GM23338 (cell line): ENCODE data around the gene AP1S3. TPM values are rescaled to one million over a fixed set of nuclear protein-coding genes. Genes with fewer than 3 reads are reported as not detected.

Experiments used
- ATAC-seq: fragments of 200-7000 bp; cut with Tn5 transposase; 3 replicates; pipeline ENCODE4 v1.9.1; 2020
- DNase-seq: peaks from one replicate; pipeline ENCODE4 v3.0.0-alpha.2; 2015; ENCODE audit warnings: low spot score
- H2AFZ ChIP-seq: fragments of 200-600 bp; sonication (generic); 2 replicates; pipeline ENCODE4 v1.8.0; 2016; ENCODE audit warnings: antibody characterized with exemption, mild to moderate bottlenecking, moderate library complexity
- H3F3A ChIP-seq: fragments of 200-600 bp; sonication (generic); replicated peaks from 2 replicates; pipeline ENCODE4 v1.8.0; 2017; ENCODE audit warnings: antibody characterized with exemption, mixed run types, low read depth
- H3K27ac ChIP-seq: fragments of 200-600 bp; sonication (generic); 2 replicates; pipeline ENCODE4 v1.6.1; 2016; ENCODE audit warnings: low read depth
- H3K27me3 ChIP-seq: fragments of 200-600 bp; sonication (generic); 2 replicates; pipeline ENCODE4 v1.8.0; 2016; ENCODE audit warnings: mild to moderate bottlenecking, mixed run types, moderate library complexity; ENCODE audit not compliant: insufficient read depth
- H3K36me3 ChIP-seq: fragments of 200-600 bp; sonication (generic); 2 replicates; pipeline ENCODE4 v1.8.0; 2016; ENCODE audit warnings: mild to moderate bottlenecking; ENCODE audit not compliant: insufficient read depth
- H3K4me1 ChIP-seq: fragments of 200-600 bp; sonication (generic); 2 replicates; pipeline ENCODE4 v1.8.0; 2016; ENCODE audit warnings: mild to moderate bottlenecking, moderate library complexity; ENCODE audit not compliant: insufficient read depth
- H3K4me2 ChIP-seq: fragments of 200-600 bp; sonication (generic); 2 replicates; pipeline ENCODE4 v1.7.1; 2017; ENCODE audit warnings: mixed run types
- H3K4me3 ChIP-seq: fragments of 200-600 bp; sonication (generic); 2 replicates; pipeline ENCODE4 v1.6.1; 2016; ENCODE audit warnings: mixed run types
- H3K79me2 ChIP-seq: fragments of 200-600 bp; sonication (generic); replicated peaks from 2 replicates; pipeline ENCODE4 v1.8.0; 2017; ENCODE audit warnings: mild to moderate bottlenecking; ENCODE audit not compliant: insufficient read depth
- H3K9me2 ChIP-seq: fragments of 200-600 bp; sonication (generic); 2 replicates; pipeline ENCODE4 v1.8.0; 2017; ENCODE audit not compliant: insufficient read depth
- H4K20me1 ChIP-seq: fragments of 200-600 bp; sonication (generic); replicated peaks from 2 replicates; pipeline ENCODE4 v1.8.0; 2017; ENCODE audit warnings: mild to moderate bottlenecking; ENCODE audit not compliant: insufficient read depth
- H3K27ac Mint-ChIP-seq: 2 replicates; pipeline ENCODE4 v1.8.0; 2020; ENCODE audit warnings: inconsistent platforms, mild to moderate bottlenecking, moderate library complexity, mixed read lengths
- H3K27me3 Mint-ChIP-seq: 3 replicates; pipeline ENCODE4 v1.8.0; 2022; ENCODE audit warnings: low read depth, mild to moderate bottlenecking, moderate library complexity, mixed read lengths, inconsistent platforms; ENCODE audit not compliant: insufficient read depth, poor library complexity
- H3K36me3 Mint-ChIP-seq: 3 replicates; pipeline ENCODE4 v1.8.0; 2021; ENCODE audit warnings: low read depth, mild to moderate bottlenecking, inconsistent platforms, moderate library complexity, mixed read lengths
- H3K4me1 Mint-ChIP-seq: 3 replicates; pipeline ENCODE4 v1.8.0; 2020; ENCODE audit warnings: mild to moderate bottlenecking, inconsistent platforms, mixed read lengths
- H3K4me3 Mint-ChIP-seq: 3 replicates; pipeline ENCODE4 v1.8.0; 2021; ENCODE audit warnings: moderate library complexity, mild to moderate bottlenecking, inconsistent platforms, mixed read lengths
- H3K9me3 Mint-ChIP-seq: 3 replicates; pipeline ENCODE4 v1.8.0; 2020; ENCODE audit warnings: moderate library complexity, mild to moderate bottlenecking, inconsistent platforms, mixed read lengths
- CREB1 ChIP-seq: fragments of 250-450 bp; sonication (Bioruptor Pico); IDR thresholded peaks from 2 replicates; pipeline ENCODE4 v1.5.0; 2020; ENCODE audit warnings: low read depth, mild to moderate bottlenecking, moderate library complexity
- ETS1 ChIP-seq: IDR thresholded peaks from 2 replicates; pipeline ENCODE4 v1.6.1; 2016; ENCODE audit warnings: antibody characterized with exemption
- EZH2 ChIP-seq: fragments of 200-600 bp; sonication (generic); IDR thresholded peaks from one replicate; pipeline ENCODE4 v1.8.0; 2017; ENCODE audit warnings: antibody characterized with exemption, mild to moderate bottlenecking, low read depth; ENCODE audit not compliant: unreplicated experiment
- EZH2phosphoT487 ChIP-seq: fragments of 200-600 bp; sonication (generic); IDR thresholded peaks from one replicate; pipeline ENCODE4 v1.8.1; 2018; ENCODE audit warnings: antibody characterized with exemption; ENCODE audit not compliant: unreplicated experiment
- JUNB ChIP-seq: IDR thresholded peaks from one replicate; pipeline ENCODE4 v1.6.1; 2016; ENCODE audit warnings: antibody characterized with exemption; ENCODE audit not compliant: unreplicated experiment
- NANOG ChIP-seq: IDR thresholded peaks from 2 replicates; pipeline ENCODE4 v1.6.1; 2016; ENCODE audit warnings: antibody characterized with exemption, borderline replicate concordance
- POLR2AphosphoS5 ChIP-seq: IDR thresholded peaks from 2 replicates; pipeline ENCODE4 v1.6.1; 2016; ENCODE audit warnings: antibody characterized with exemption, low read depth
- REST ChIP-seq: IDR thresholded peaks from one replicate; pipeline ENCODE4 v1.6.1; 2018; ENCODE audit warnings: antibody characterized with exemption; ENCODE audit not compliant: unreplicated experiment
- STAT1 ChIP-seq: IDR thresholded peaks from one replicate; pipeline ENCODE4 v1.6.1; 2016; ENCODE audit warnings: antibody characterized with exemption; ENCODE audit not compliant: unreplicated experiment
- ZNF114 ChIP-seq: fragments of 250-450 bp; sonication (Bioruptor Pico); IDR thresholded peaks from 2 replicates; pipeline ENCODE4 v1.5.0; 2020; ENCODE audit warnings: mild to moderate bottlenecking, moderate library complexity
- ZNF331 ChIP-seq: fragments of 250-450 bp; sonication (Bioruptor Pico); IDR thresholded peaks from 2 replicates; pipeline ENCODE4 v1.5.0; 2020; ENCODE audit warnings: low read depth, mild to moderate bottlenecking, moderate library complexity
- ZNF462 ChIP-seq: fragments of 250-450 bp; sonication (Bioruptor Pico); IDR thresholded peaks from 2 replicates; pipeline ENCODE4 v1.5.0; 2020; ENCODE audit warnings: mild to moderate bottlenecking, moderate library complexity
- polyA plus RNA-seq: library from polyadenylated mRNA; unstranded; fragments of >200 nt; fragmentation: Nextera tagmentation; extraction: Ambion mirVana; gene quantifications from 2 replicates; pipeline ENCODE4 v1.2.1, GENCODE V29; 2016
- total RNA-seq: library from RNA; depleted of rRNA; stranded (reverse); fragments of >200 nt; shearing (Covaris generic); gene quantifications from 2 replicates; pipeline ENCODE4 v1.2.3, GENCODE V29; 2014
- TF ChIP-seq, protein P1 (sequence below), 2 experiments: fragments of 200-600 bp in 1 of 2; sonication (generic) in 1 of 2; conservative IDR thresholded peaks; 2 replicates each; pipeline versions ENCODE4 v1.5.1 to v1.6.1; 2016 to 2017; ENCODE audit warnings: antibody characterized with exemption in 2 of 2, low read depth in 2 of 2, mild to moderate bottlenecking in 2 of 2, moderate library complexity in 1 of 2

AP1S3 gene
- total and polyA plus RNA-seq, 2 experiments from 2014 or later = 8.8 to 25.5 TPM

- Mint-ChIP-seq H3K4me3 (no peak overlapping the region), H3K27me3 (peaks cover 2% of the 10 kb centered on the region), H3K36me3 (peaks cover 11% of the 10 kb centered on the region), H3K27ac (no peak overlapping the region), H3K4me1 (no peaks in the 10 kb centered on the region), H3K9me3 (peaks cover 8% of the 10 kb centered on the region)
- no peak overlapping the region for H3K27ac ChIP-seq
- H3K4me1 ChIP-seq = no peaks in the 10 kb centered on the region
- H3K36me3 ChIP-seq = no peaks in the 10 kb centered on the region
- no peaks in the 10 kb centered on the region for H3K79me2 ChIP-seq
- no peak overlapping the region for H3K4me3 ChIP-seq
- no peak overlapping the region for H2AFZ ChIP-seq
- H3K4me2 ChIP-seq = no peak overlapping the region
- H3K9me2 ChIP-seq = no peaks in the 10 kb centered on the region
- H3K27me3 ChIP-seq = no peaks in the 10 kb centered on the region
- TF ChIP-seq REST (no peak), ETS1 (no peak), ZNF462 (CRISPR knock-in tag) (no peak), POLR2AphosphoS5 (no peak), EZH2 (no peak), STAT1 (no peak), EZH2phosphoT487 (no peak), ZNF331 (CRISPR knock-in tag) (no peak), ZNF114 (CRISPR knock-in tag) (no peak), CREB1 (CRISPR knock-in tag) (no peak), JUNB (no peak), NANOG (no peak)
- TF ChIP-seq, protein P1, sequence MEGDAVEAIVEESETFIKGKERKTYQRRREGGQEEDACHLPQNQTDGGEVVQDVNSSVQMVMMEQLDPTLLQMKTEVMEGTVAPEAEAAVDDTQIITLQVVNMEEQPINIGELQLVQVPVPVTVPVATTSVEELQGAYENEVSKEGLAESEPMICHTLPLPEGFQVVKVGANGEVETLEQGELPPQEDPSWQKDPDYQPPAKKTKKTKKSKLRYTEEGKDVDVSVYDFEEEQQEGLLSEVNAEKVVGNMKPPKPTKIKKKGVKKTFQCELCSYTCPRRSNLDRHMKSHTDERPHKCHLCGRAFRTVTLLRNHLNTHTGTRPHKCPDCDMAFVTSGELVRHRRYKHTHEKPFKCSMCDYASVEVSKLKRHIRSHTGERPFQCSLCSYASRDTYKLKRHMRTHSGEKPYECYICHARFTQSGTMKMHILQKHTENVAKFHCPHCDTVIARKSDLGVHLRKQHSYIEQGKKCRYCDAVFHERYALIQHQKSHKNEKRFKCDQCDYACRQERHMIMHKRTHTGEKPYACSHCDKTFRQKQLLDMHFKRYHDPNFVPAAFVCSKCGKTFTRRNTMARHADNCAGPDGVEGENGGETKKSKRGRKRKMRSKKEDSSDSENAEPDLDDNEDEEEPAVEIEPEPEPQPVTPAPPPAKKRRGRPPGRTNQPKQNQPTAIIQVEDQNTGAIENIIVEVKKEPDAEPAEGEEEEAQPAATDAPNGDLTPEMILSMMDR (conservative IDR thresholded peaks at IDR 0.05; ENCODE audit: low read depth in 2 of 2) = no peak
- no peaks in the 10 kb centered on the region for H3F3A ChIP-seq
- no peaks in the 10 kb centered on the region for H4K20me1 ChIP-seq
- DNase-seq (no peak), ATAC-seq (no peak)
Observed at GRCh38 chr2:223712642-223713041, 124.7 kb downstream of the AP1S3 start.
